Stimulated activated CD8-positive, alpha-beta memory T cell treated with anti-CD3 and anti-CD28 coated beads, Interleukin-15, amount 100 ng/mL, for 24 hours (primary cell): Measurements from ENCODE around the gene SLC47A1.
"Not testable (repeated sequence)": the region's sequence is repeated elsewhere in the genome, so short reads cannot be mapped to it uniquely, and the experiment has no call there.

ENCODE experiments used
- DNase-seq: peaks from one replicate; pipeline ENCODE4 v3.0.0-alpha.2; 2020; ENCODE audit warnings: low read depth

Gene SLC47A1, protein sequence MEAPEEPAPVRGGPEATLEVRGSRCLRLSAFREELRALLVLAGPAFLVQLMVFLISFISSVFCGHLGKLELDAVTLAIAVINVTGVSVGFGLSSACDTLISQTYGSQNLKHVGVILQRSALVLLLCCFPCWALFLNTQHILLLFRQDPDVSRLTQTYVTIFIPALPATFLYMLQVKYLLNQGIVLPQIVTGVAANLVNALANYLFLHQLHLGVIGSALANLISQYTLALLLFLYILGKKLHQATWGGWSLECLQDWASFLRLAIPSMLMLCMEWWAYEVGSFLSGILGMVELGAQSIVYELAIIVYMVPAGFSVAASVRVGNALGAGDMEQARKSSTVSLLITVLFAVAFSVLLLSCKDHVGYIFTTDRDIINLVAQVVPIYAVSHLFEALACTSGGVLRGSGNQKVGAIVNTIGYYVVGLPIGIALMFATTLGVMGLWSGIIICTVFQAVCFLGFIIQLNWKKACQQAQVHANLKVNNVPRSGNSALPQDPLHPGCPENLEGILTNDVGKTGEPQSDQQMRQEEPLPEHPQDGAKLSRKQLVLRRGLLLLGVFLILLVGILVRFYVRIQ

DNA sequence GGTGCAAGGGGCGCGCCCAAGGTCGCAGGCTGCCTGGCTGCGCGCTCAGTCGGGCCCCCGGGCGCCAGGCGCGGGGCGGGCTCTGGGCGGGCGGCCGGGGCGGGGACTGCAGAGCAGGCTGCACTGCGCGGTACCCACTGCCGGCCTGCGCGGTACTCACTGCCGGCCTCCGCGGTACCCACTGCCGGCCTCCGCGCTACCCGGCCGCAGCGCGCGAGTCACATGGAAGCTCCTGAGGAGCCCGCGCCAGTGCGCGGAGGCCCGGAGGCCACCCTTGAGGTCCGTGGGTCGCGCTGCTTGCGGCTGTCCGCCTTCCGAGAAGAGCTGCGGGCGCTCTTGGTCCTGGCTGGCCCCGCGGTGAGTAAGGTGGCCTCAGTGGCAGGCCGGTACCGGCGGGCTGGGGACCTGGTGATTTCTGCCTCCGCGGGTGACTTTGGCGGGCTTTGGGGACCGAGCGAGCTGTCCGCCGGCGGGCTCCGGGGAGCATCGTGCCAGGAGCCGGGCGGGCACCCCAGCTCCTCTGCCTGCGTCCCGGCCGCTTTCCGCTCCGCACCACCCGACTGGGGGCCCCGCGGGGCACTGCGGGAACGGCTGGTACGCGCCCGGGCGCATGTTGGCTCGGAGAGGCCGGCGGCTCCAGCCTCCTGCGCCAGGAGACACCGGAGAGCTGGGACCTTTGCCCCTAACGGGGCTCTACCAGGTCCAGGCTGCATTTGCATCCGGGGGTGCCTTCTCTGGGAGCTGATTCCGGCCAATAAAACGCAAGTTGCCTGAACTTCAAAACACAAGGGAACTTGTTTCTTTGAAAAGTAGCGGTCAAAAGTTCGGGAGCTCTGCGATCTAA is at the start of gene SLC47A1:
SLC47A1 (plus strand) TSS at position 137 of the 844 bp plus-strand sequence; CDS start at position 223, 86 bp downstream.
- DNase-seq: no peak

DNA sequence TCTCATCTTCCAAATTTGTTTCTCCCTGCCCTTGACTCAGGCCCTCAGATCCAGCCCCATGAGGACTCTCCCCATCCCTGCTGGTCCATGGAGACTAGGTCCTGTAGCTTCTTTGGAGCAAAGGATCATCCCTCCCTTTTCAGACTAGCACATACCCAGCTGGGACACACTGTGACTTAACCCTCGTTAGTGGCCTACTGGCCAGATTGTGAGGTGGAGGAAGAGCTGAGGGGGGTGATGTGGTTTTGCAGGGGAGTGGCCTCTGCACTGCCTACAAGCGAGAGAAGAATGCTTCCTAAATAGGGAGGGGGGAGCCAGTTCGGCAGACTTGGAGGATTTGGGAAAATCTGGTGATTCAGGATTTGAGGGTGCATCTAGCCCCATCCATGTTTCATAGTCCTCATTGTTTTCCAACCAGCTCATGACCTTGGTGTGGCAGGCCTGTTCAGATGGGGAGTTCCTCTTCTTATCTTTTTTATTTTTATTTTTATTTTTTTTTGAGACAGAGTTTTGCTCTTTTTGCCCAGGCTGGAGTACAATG is 47.8 kb upstream of the SLC47A1 start:
- no peak for DNase-seq

DNA sequence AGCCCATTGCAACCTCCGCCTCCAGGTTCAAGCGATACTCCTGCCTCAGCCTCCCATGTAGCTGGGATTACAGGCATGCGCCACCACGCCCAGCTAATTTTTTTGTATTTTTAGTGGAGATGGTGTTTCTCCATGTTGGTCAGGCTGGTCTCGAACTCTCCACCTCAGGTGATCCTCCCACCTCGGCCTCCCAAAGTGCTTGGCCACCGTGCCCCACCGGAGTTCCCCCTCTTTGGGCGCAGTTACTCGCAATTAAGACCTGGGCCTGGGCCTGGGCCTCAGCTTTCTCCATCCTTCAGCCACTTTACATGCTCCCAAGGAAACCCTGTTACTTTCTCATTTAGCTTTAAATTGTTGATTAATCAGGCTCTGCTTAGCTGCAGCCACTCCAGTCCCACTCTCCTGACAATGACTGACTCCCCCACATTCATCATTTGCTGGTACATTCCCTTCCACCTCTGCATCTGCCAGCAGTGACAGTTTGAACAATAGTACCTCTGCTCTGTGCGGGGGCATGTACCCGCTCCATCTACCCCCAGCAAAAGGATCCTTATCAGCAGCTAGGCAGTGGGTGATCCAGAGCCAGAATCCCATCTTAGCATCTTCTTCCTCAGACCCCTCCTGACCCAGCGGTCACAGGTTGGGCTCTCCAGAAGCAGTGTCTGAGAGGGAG is 47.2 kb upstream of the SLC47A1 start:
- no peak for DNase-seq

DNA sequence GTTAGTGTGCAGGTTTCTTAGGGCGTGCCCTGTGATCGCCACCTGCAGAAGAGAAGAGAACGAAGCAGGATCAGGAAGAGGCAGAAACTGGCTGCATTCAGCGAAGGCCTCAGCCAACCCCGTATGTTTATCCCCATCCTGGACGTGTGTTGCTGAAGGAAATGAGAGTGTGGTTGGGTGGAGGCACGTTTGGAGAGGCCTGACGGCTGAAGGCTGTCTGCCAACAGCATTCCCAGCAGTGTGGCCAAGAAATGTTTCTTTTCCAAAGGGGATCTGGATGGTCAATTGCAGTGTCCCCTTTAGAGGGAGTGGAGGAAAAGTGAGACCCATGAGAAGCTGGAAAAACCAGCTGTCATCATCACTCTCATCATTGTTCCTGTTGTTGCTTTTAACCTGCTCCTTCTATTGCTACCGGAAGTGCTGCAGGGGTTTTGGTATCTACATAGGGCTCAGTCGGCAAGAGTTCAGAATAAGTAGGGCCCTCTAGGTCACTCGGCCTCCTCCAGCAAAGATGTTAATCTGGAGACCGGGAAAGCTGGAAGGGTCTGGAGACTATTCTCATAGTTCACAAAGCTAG is 46.5 kb upstream of the SLC47A1 start:
- DNase-seq: no peak

DNA sequence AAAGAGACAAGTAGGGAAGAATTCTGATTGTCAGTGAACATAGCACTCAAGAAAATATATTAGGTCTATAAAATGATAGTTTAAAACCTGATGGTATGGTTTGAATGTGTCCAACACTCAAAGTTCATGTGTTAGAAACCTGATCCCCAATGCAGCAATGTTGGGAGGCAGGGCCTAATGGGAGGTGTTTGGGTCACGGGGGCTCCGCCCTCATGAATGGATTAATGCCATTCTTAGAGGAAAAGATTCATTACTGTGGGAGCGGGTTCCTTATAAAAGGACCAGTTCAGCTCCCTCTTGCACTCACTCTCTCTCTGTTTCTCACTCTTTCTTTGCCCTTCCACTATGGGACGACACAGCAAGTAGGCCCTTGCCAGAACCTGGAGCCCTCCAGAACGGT is 41.5 kb upstream of the SLC47A1 start:
- no peak for DNase-seq

DNA sequence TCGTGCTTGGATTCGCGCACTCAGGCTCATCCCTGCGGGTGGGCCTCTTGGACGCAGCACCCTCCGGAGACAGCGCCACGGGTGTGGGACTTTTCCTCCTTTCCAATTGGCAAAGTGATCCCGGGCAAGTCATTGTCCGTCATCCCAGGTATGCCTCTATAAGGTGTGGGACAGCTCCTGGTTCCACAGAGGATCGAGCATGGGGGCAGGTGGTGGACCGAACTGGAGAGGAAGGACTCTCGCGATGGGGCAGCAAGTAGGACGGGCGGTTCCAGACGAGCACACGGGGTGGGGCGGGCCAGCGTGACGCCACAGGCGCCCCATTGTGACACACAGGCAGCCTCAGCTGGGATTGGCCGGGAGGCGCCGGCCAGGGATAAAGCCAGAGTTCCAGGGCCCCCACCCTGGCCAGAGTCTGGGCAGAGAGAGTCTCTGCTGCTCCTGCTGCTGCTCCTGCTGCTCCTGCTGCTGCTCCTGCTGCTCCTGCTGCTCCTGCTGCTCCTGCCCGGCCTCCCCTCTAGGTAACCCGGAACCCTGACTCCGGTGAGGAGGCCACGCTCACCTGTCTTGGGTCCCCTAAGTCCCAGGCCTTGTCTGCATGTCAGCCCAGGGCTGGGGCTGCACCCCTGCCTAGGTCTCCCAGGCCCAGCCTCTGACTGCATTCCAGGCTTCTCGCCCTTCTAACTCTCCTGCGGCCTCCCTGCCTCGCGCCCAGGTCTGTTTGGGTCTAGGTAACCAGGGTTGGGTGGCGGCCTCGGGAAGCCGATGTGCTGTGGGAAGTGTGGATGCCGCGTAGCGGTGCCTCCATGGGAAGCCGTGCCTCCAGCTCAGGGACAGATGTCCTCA is 38.5 kb upstream of the SLC47A1 start:
- no peak for DNase-seq

DNA sequence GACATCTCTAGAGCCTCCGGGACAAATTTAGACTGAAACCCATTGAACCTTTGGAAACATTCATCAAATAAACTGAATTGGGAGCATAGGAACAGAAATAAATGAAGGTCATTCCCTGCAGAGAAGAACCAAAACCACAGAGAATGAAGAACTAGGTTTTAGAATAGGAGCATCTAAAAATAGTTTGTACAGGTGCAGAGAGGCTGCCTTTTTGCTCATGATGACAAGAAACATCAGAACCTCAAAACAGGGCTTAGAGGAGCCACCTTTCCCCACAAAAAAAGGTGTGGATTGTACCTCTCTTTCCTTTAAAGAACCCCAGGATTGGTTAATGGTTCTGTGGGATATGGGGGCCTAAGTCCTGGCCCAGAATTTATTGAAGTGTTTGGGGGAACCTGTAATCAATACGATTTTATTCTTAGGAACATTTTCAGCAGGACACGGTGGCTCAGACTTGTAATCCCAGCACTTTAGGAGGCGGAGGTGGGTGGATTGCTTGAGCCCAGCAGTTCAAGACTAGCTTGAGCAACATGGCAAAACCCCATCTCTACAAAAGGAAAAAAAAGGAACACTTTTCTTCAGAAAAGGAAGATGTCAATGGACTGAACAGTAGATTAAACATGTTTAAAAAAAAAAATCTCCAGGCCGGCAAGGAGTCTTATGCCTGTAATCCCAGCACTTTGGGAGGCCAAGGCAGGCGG is 37.7 kb upstream of the SLC47A1 start:
- no peak for DNase-seq

DNA sequence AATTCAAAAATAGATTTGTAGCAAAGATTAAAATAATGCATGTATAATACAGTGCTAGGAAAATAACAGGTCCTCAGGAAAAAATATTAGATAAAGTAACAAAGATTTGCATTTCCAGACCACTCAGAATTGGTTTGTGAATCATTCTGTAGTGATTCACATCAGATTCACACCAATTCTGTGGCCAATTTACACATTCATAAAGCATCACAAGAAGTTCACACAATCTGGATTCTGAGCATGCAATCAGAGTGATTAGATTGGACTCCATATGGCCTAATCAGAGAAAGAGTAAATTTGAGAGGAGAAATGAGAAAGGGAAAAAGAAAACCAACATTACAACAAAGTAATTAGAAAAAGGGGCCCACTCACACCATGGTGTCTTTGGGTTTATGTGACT is 36.0 kb upstream of the SLC47A1 start:
- DNase-seq: no peak

DNA sequence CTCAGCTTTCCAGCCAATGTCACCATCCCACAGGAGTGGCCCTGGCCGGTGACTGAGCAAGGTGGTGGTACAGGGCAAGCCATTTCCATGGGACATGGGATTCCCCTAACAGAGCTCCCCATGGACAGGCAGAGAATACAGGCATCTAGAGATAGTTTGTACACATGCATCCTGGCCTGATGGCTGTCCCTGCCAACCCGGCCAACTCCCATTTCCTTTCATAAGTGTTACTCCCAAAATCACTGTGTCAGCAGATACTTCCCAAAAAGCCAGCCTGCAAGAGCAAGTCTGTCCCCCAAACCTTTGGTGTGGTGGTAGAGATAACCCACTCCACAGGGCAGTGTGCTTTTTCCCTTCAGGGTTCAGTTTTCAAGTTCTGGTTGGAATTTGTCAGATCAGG is 32.4 kb upstream of the SLC47A1 start:
- DNase-seq: no peak

DNA sequence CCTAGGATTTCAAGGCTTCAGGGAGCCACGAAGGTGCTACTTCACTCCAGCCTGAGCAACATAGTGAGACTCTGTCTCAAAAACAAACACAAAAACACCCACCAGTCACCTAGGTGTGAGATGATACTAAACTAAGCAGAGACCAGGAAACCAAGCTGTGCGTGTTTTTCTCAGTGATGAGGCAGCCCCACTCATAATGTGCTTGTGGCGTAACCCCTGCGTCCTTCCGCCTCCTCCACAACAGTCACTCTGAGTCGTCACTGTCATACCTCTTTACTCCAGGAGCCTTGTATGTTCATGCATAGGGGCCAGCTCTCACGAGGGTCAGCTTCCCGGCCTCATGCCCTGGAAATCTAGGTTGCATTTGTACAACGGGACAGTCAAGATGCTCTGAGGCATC is 31.1 kb upstream of the SLC47A1 start:
- no peak for DNase-seq

DNA sequence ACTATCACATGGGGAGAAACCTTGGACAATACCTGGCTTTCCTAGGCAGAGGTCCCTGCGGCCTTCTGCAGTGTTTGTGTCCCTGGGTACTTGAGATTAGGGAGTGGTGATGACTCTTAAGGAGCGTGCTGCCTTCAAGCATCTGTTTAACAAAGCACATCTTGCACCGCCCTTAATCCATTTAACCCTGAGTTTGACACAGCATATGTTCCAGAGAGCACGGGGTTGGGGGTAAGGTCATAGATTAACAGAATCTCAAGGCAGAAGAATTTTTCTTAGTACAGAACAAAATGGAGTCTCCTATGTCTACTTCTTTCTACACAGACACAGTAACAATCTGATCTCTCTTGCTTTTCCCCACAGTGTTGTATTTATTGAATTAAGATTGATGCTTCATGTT is 28.1 kb upstream of the SLC47A1 start:
- not testable (repeated sequence) for DNase-seq

DNA sequence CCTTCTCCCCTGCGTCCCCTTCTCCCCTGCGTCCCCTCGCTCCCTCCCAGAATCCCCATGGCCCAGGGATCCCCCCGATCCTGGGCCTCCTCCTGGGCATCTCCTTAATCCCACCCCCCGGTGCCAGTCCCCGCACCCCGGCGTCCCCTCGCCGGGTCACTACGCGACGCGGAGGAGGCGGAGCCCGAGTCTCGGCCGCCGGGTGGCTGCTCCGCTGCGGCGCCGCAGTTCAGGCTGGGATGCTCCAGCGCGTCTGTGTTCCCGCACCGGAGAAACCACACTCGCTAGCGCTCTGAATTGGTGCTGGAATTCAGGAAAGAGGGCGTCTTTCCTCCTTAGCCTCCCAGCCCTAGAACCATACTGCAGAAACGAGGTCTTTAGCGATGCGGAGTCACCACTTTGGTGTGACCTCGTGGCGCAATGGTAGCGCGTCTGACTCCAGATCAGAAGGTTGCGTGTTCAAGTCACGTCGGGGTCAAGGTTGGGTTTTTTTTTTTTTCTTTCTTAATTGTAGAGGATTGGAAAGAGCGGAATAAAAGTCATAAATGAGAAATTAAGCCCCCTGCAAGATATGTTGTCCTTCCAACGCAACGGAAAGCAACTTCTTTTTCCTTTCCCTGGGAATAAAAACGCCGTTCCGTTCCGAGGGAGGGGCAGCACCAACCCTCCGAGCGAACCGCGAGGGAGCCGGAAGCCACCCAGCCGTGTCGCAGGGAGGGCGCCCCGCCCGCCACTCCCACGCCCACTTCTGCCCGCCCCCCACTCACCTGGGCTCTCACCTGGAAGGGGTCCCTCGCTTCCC is 25.7 kb upstream of the SLC47A1 start:
- peak; percentile 84 for DNase-seq

DNA sequence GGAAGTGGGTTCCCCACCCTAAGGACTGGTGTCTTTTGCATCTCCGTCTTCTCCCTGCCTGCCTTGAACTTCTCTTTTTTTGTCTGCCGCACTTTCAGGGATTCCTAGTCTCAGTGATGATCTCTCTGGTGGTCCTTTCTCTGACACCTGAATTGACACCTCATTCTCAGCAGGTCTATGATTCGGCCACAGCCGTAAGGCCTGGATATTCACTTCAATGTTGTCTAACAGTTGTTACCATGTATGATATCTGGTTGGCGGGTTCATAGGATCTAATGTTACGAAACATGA is 25.1 kb upstream of the SLC47A1 start:
- no peak for DNase-seq

DNA sequence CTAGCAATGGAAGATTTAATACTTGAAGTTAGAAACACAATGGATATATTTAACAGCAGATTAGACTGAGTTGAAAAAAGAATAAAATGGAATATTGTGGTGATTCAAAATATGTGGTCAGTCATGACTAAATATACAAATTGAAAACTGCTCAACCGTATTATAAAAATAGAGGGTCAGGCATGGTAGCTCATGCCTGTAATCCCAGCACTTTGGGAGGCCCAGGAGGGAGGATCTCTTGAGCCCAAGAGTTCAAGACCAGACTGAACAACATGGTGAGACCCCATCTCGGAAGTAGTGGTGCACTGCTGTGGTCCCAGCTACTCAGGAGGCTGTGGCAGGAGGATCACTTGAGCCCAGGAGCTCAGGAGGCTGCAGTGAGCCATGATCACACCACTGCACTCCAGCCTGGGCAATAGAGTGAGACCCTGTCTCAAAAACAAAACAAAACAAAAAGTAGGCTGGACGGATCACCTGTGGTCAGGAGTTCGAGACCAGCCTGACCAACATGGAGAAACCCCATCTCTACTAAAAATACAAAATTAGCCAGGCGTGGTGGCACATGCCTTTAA is 24.3 kb upstream of the SLC47A1 start:
- not testable (repeated sequence) for DNase-seq

DNA sequence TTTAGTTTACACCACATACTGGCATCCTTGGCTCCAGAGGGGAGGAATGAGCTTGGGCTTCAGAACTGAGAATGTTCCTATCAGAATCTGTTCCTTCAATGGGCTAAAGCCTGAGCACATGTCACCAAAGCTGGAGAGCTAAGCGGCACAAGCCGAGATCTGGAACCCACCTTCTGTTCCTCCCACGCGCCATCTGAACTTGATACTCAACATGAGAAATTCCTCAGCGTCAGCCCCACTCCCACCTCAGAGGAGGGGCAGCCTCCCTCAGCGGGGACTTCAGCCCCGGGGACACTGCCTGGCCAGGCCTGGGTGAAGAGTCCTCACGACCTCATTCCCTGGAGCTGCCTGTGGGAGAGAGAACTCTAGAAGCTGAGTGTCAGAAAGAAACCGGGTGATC is 22.8 kb upstream of the SLC47A1 start:
- no peak for DNase-seq

DNA sequence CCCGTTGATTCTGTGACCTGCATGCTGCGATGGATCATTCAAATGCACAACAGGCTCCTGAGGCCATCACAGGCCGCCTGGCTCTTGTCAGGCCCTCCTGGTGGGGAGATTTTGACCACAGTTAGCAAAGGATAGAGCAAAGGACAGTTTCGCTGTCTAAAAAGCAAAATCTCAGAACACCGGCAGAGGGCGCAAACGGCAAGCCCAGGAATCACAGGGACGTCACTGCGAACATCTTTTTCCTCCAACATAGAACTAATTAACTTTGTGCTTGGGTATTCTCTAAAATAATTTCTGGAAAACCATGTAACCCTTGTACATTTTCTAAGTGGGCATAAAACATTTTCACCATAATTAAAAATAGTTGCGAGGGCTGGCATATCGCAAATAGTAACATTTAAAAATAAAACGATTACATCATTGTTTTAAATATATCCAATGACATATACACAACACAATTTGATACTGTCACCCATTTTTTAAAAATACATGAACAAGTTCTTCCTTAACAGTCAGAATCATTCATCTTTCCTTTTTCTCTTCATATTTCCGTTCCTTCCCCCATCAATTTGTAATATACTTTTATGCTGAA is 19.7 kb upstream of the SLC47A1 start:
- peak; percentile 26 for DNase-seq

DNA sequence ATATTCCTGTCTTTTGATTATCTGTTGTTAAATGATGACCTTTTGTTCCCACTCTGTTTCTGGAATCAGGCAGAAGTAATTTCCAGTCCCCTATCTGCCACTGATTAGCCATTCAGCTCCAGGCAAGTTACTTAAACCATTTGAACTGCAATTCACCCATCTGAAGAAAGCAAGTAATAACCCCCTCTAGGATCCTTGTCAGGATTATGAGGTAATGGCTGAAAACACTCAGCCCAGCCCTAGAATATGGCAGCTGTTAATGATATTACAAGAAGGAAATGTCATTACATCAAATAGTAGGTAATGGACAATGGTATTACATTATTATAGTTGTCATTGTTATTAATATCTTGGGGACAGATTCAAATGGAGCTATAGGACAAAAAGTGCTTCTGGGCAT is 16.0 kb upstream of the SLC47A1 start:
- no peak for DNase-seq

DNA sequence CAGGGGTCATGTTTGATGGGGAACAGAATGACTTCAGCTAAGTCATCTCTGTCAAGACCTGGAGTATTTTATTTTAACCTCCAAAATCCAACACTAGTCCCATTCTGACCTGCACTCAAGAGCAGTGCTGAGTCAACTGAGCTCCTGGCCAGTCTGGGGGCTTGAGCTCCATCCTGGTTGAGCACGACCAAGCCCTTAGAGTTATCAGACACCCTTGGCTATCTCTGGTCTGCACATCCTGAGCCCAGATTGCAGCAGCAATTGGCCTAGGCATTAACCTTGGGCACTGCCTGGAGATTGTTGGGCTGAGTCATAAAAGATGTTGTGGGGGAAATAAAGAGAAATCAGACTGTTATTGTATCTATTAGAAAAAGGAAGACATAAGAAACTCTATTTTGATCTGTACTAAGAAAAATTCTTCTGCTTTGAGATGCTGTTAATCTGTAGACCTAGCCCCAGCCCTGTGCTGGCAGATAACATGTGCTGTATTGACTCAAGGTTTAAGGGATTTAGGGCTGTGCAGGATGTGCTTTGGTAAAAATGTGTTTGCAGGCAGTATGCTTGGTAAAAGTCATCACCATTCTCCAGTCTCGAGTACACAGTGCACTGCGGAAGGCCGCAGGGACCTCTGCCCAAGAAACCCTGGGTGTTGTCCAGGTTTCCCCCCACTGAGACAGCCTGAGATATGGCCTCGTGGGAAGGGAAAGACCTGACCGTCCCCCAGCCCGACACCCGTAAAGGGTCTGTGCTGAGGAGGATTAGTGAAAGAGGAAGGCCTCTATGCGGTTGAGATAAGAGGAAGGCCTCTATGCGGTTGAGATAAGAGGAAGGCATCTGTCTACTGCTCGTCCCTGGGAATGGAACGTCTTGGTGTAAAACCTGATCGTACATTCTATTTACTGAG is 14.0 kb upstream of the SLC47A1 start:
- DNase-seq: not testable (repeated sequence)
